Stimulated activated CD4-positive, alpha-beta T cell treated with anti-CD3 and anti-CD28 coated beads, Interleukin-1b, Interleukin-23, amount 100 ng/mL, for 24 hours (primary cell): ENCODE measurements around the gene STMN3.
A peak's percentile ranks its signal among the peaks of the same experiment; 100 is the strongest.
"Not testable (repeated sequence)": the region's sequence is repeated elsewhere in the genome, so short reads cannot be mapped to it uniquely, and the experiment has no call there.

ENCODE experiments used
- DNase-seq, 4 experiments: peaks; one replicate each; pipeline ENCODE4 v3.0.0-alpha.2; 2020; ENCODE audit warnings: low read depth in 4 of 4, low spot score in 1 of 4

Gene STMN3

GRCh38 chr20:63657937-63658748 is 4.9 kb upstream of the STMN3 start, which contains the start of gene RTEL1:
TSS of gene RTEL1 (plus strand) at chr20:63658312. CDS start at chr20:63659403, 1,091 bp downstream.
- peak; percentile 80 to 84 (median 82) for DNase-seq

- DNase-seq: no peak
Observed at GRCh38 chr20:63657260-63657936, 4.2 kb upstream of the STMN3 start.

GRCh38 chr20:63656451-63656850 is 3.2 kb upstream of the STMN3 start:
- no peak for DNase-seq

GRCh38 chr20:63655249-63655648 is 2.0 kb upstream of the STMN3 start:
- no peak for DNase-seq

- no peak for DNase-seq
Observed at GRCh38 chr20:63653974-63654668, 897 bp upstream of the STMN3 start.

- no peak for DNase-seq
Observed at GRCh38 chr20:63652192-63652980, 838 bp downstream of the STMN3 start.

- no peak for DNase-seq
Observed at GRCh38 chr20:63651942-63652191, 1.4 kb downstream of the STMN3 start.

GRCh38 chr20:63650486-63650885 is 2.7 kb downstream of the STMN3 start:
- not testable (repeated sequence) for DNase-seq

- DNase-seq: no peak
Observed at GRCh38 chr20:63648895-63649589, 4.2 kb downstream of the STMN3 start.

GRCh38 chr20:63648190-63648589 is 5.0 kb downstream of the STMN3 start:
- DNase-seq: no peak

- DNase-seq: no peak
Observed at GRCh38 chr20:63645218-63645617, 8.0 kb downstream of the STMN3 start.

GRCh38 chr20:63643946-63644345 is 9.3 kb downstream of the STMN3 start:
- no peak for DNase-seq

- no peak for DNase-seq
Observed at GRCh38 chr20:63643499-63643898, 9.7 kb downstream of the STMN3 start.

GRCh38 chr20:63642527-63643247 is 10.5 kb downstream of the STMN3 start:
- no peak for DNase-seq

- peak; percentile 95 to 99 (median 97) for DNase-seq
Observed at GRCh38 chr20:63641792-63642523, 11.3 kb downstream of the STMN3 start.

- no peak for DNase-seq
Observed at GRCh38 chr20:63641146-63641791, 12.0 kb downstream of the STMN3 start.

GRCh38 chr20:63640686-63641085 is 12.5 kb downstream of the STMN3 start:
- not testable (repeated sequence) for DNase-seq

GRCh38 chr20:63640086-63640485 is 13.1 kb downstream of the STMN3 start:
- DNase-seq: no peak
